H9 (cell line): Measurements from ENCODE around the gene CAPG. TPM values are rescaled to one million over a fixed set of nuclear protein-coding genes. Genes with fewer than 3 reads are reported as not detected.

ENCODE experiments used
- DNase-seq: peaks from one replicate; pipeline ENCODE4 v3.0.0-alpha.2; 2017
- H2AFZ ChIP-seq: one replicate; pipeline ENCODE4 v1.6.1; 2013; ENCODE audit warnings: mild to moderate bottlenecking, low read length, control low read depth, moderate library complexity
- H2AK5ac ChIP-seq: 2 replicates; pipeline ENCODE4 v1.6.1; 2013; ENCODE audit warnings: low read length, control low read depth, mixed read lengths; ENCODE audit not compliant: insufficient read length
- H2BK120ac ChIP-seq: one replicate; pipeline ENCODE4 v1.6.1; 2013; ENCODE audit warnings: low read depth, mild to moderate bottlenecking, low read length, control low read depth, inconsistent platforms; ENCODE audit not compliant: poor library complexity, severe bottlenecking
- H2BK12ac ChIP-seq: 2 replicates; pipeline ENCODE4 v1.6.1; 2013; ENCODE audit warnings: low read length, control low read depth, mixed read lengths, low read depth; ENCODE audit not compliant: insufficient read length
- H2BK15ac ChIP-seq: 2 replicates; pipeline ENCODE4 v1.6.1; 2013; ENCODE audit warnings: low read depth, low read length, control low read depth
- H2BK20ac ChIP-seq: one replicate; pipeline ENCODE4 v1.6.1; 2013; ENCODE audit warnings: low read depth, mild to moderate bottlenecking, low read length, control low read depth, inconsistent platforms; ENCODE audit not compliant: poor library complexity, severe bottlenecking
- H2BK5ac ChIP-seq: 2 replicates; pipeline ENCODE4 v1.6.1; 2013; ENCODE audit warnings: low read length, control low read depth, mixed read lengths; ENCODE audit not compliant: insufficient read length
- H3K14ac ChIP-seq: 2 replicates; pipeline ENCODE4 v1.6.1; 2013; ENCODE audit warnings: low read length, control low read depth; ENCODE audit not compliant: insufficient read depth
- H3K18ac ChIP-seq: 2 replicates; pipeline ENCODE4 v1.6.1; 2013; ENCODE audit warnings: low read depth, mild to moderate bottlenecking, mixed read lengths, low read length, control low read depth; ENCODE audit not compliant: insufficient read length
- H3K23ac ChIP-seq: 2 replicates; pipeline ENCODE4 v1.6.1; 2013; ENCODE audit warnings: low read length, control low read depth, mixed read lengths, low read depth; ENCODE audit not compliant: insufficient read length
- H3K23me2 ChIP-seq: 2 replicates; pipeline ENCODE4 v1.6.1; 2013; ENCODE audit warnings: low read depth, mild to moderate bottlenecking, mixed read lengths, low read length, control low read depth; ENCODE audit not compliant: insufficient read length, poor library complexity, severe bottlenecking
- H3K27ac ChIP-seq: 2 replicates; pipeline ENCODE4 v1.5.1; 2013; ENCODE audit warnings: low read length, control low read depth, mixed read lengths, low read depth; ENCODE audit not compliant: insufficient read length
- H3K27me3 ChIP-seq: 2 replicates; pipeline ENCODE4 v1.6.1; 2013; ENCODE audit warnings: low read length, control low read depth, inconsistent platforms; ENCODE audit not compliant: insufficient read depth
- H3K4ac ChIP-seq: 2 replicates; pipeline ENCODE4 v1.6.1; 2013; ENCODE audit warnings: low read depth, mild to moderate bottlenecking, control low read depth, inconsistent platforms, low read length, moderate library complexity
- H3K4me1 ChIP-seq: 2 replicates; pipeline ENCODE4 v1.6.1; 2013; ENCODE audit warnings: low read length, control low read depth, inconsistent platforms; ENCODE audit not compliant: insufficient read depth
- H3K4me2 ChIP-seq: 2 replicates; pipeline ENCODE4 v1.6.1; 2013; ENCODE audit warnings: low read length, control low read depth, mixed read lengths; ENCODE audit not compliant: insufficient read length, insufficient read depth
- H3K56ac ChIP-seq: 2 replicates; pipeline ENCODE4 v1.6.1; 2013; ENCODE audit warnings: low read depth, mild to moderate bottlenecking, mixed read lengths, low read length, control low read depth; ENCODE audit not compliant: insufficient read length
- H3K79me1 ChIP-seq: 2 replicates; pipeline ENCODE4 v1.6.1; 2013; ENCODE audit warnings: low read depth, mild to moderate bottlenecking, moderate library complexity, low read length, control low read depth, inconsistent platforms; ENCODE audit not compliant: insufficient read depth, poor library complexity, severe bottlenecking
- H3K79me2 ChIP-seq: 2 replicates; pipeline ENCODE4 v1.6.1; 2013; ENCODE audit warnings: low read length, control low read depth, inconsistent platforms; ENCODE audit not compliant: insufficient read depth
- H3K9ac ChIP-seq: 2 replicates; pipeline ENCODE4 v1.6.1; 2013; ENCODE audit warnings: low read length, control low read depth, mixed read lengths; ENCODE audit not compliant: insufficient read length; ENCODE audit errors: extremely low read depth
- H3K9me3 ChIP-seq: one replicate; pipeline ENCODE4 v1.6.1; 2013; ENCODE audit warnings: low read depth, low read length, inconsistent platforms; ENCODE audit not compliant: control insufficient read depth
- H3T11ph ChIP-seq: one replicate; pipeline ENCODE4 v1.6.1; 2013; ENCODE audit warnings: mild to moderate bottlenecking, low read length, control low read depth, inconsistent platforms
- H4K20me1 ChIP-seq: one replicate; pipeline ENCODE4 v1.6.1; 2013; ENCODE audit not compliant: control insufficient read depth, insufficient read length, insufficient read depth
- H4K5ac ChIP-seq: 2 replicates; pipeline ENCODE4 v1.6.1; 2013; ENCODE audit warnings: low read depth, mild to moderate bottlenecking, mixed read lengths, low read length, control low read depth; ENCODE audit not compliant: insufficient read length
- H4K8ac ChIP-seq: replicated peaks from 2 replicates; pipeline ENCODE4 v1.6.1; 2013; ENCODE audit warnings: low read length, control low read depth, mixed read lengths, low read depth; ENCODE audit not compliant: insufficient read length
- H4K91ac ChIP-seq: 2 replicates; pipeline ENCODE4 v1.6.1; 2013; ENCODE audit warnings: low read depth, mild to moderate bottlenecking, moderate library complexity, mixed read lengths, low read length, control low read depth; ENCODE audit not compliant: insufficient read length
- H3K27ac Mint-ChIP-seq, 3 experiments: 2 replicates in 2 of 3; 3 replicates in 1 of 3; pipeline ENCODE4 v1.8.0; 2020 to 2021; ENCODE audit warnings: mixed read lengths in 3 of 3, mild to moderate bottlenecking in 1 of 3, moderate library complexity in 1 of 3
- H3K27me3 Mint-ChIP-seq: 2 replicates; pipeline ENCODE4 v1.8.0; 2021; ENCODE audit warnings: low read depth, mild to moderate bottlenecking, moderate library complexity, mixed read lengths
- H3K36me3 Mint-ChIP-seq, 3 experiments: 2 replicates in 2 of 3; 3 replicates in 1 of 3; pipeline ENCODE4 v1.8.0; 2020 to 2021; ENCODE audit warnings: low read depth in 3 of 3, mixed read lengths in 3 of 3; ENCODE audit not compliant: insufficient read depth in 1 of 3
- H3K4me1 Mint-ChIP-seq, 2 experiments: 2 replicates each; pipeline ENCODE4 v1.8.0; 2020; ENCODE audit warnings: mixed read lengths in 2 of 2
- H3K4me3 Mint-ChIP-seq, 2 experiments: 2 replicates in 1 of 2; 3 replicates in 1 of 2; pipeline ENCODE4 v1.8.0; 2020 to 2021; ENCODE audit warnings: mild to moderate bottlenecking in 2 of 2, mixed read lengths in 2 of 2, moderate library complexity in 1 of 2
- H3K9me3 Mint-ChIP-seq, 2 experiments: 2 replicates in 1 of 2; 3 replicates in 1 of 2; pipeline ENCODE4 v1.8.0; 2020; ENCODE audit warnings: mild to moderate bottlenecking in 2 of 2, mixed read lengths in 2 of 2, moderate library complexity in 1 of 2
- WGBS: extraction: QIAGEN DNeasy Blood & Tissue Kit; methylation state at CpG from one replicate; pipeline ENCODE4 v1.1.7; 2013; ENCODE audit warnings: missing lambda C conversion rate, low lambda C conversion rate, mixed read lengths; ENCODE audit not compliant: insufficient read length; ENCODE audit errors: extremely low coverage; 5-methylcytosine and 5-hydroxymethylcytosine counted together
- total RNA-seq: library from RNA; stranded (reverse); gene quantifications from 2 replicates; pipeline ENCODE4 v1.2.1, GENCODE V29; 2021
- TF ChIP-seq, protein P1 (sequence below): fragments of 200-600 bp; sonication (generic); conservative IDR thresholded peaks from 3 replicates; pipeline ENCODE4 v1.8.0; 2021; ENCODE audit warnings: antibody characterized with exemption, mild to moderate bottlenecking

Gene CAPG
- total RNA-seq, 1 experiment from 2014 or later, result 72.8 TPM

DNA sequence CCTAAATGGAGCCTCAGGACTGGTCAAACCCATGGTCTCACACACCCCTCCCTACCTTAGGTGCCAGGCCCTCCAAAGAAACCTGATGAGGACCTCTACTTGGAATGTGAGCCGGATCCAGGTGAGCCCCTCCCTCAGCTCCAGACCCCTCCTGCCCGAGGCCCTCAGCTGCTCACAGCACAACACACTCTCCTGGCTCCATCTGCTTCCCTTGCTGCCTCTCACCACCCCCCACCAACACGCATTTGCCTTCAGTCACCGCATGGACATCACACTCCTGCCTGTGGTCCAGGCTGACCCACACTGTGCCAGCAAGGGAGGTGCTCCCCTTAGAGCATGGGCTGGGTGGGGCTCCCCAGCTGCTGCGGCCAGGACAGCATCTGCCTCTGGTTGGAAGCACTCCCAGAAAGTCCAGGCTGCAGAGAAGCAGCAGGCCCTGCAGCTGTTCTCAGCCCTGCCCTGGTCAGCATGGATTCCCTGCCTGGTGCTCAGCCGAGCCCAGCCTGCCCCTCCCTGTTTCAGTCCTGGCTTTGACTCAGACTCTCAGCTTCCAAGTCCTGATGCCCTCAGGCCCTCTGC lies 23.4 kb upstream of the CAPG start:
- Mint-ChIP-seq H3K27me3 (peaks cover 12% of the 10 kb centered on the region), H3K27ac (peak overlapping the region in 1 of 3 experiments; percentile 62; a peak in 1 of 7 replicates), H3K4me3 (no peak overlapping the region; a peak in 1 of 5 replicates), H3K9me3 (no peaks in the 10 kb centered on the region; a peak in 2 of 5 replicates), H3K36me3 (no peaks in the 10 kb centered on the region; a peak in 1 of 7 replicates), H3K4me1 (peaks cover 54 to 71% of the 10 kb centered on the region in 2 experiments)
- Histone ChIP-seq H3K9ac (peak overlapping the region; percentile 8), H3K9me3 (no peaks in the 10 kb centered on the region), H2BK120ac (no peak overlapping the region), H3K14ac (peak overlapping the region; percentile 62; the same call in 1 of the 2 replicates), H4K91ac (no peak overlapping the region), H3K4me2 (no peak overlapping the region), H2AK5ac (no peak overlapping the region), H3K23me2 (peaks cover 8% of the 10 kb centered on the region), H3K18ac (no peak overlapping the region), H2BK12ac (no peak overlapping the region), H2BK20ac (no peak overlapping the region), H3K79me2 (no peaks in the 10 kb centered on the region), H4K5ac (no peak overlapping the region), H3K27me3 (no peaks in the 10 kb centered on the region; the same call in 1 of the 2 replicates), H3T11ph (no peak overlapping the region), H2BK15ac (no peak overlapping the region), H3K23ac (no peak overlapping the region), H3K27ac (no peak overlapping the region), H3K79me1 (no peaks in the 10 kb centered on the region), H4K8ac (no peak overlapping the region), H4K20me1 (no peaks in the 10 kb centered on the region), H3K4ac (no peak overlapping the region), H3K4me1 (peaks cover 18% of the 10 kb centered on the region; the same call in 1 of the 2 replicates), H2AFZ (no peak overlapping the region), H3K56ac (no peak overlapping the region), H2BK5ac (no peak overlapping the region)
- no peak for DNase-seq
- WGBS, result no CpG with 5 or more reads among the region's 6 CpGs
- TF ChIP-seq, protein P1, sequence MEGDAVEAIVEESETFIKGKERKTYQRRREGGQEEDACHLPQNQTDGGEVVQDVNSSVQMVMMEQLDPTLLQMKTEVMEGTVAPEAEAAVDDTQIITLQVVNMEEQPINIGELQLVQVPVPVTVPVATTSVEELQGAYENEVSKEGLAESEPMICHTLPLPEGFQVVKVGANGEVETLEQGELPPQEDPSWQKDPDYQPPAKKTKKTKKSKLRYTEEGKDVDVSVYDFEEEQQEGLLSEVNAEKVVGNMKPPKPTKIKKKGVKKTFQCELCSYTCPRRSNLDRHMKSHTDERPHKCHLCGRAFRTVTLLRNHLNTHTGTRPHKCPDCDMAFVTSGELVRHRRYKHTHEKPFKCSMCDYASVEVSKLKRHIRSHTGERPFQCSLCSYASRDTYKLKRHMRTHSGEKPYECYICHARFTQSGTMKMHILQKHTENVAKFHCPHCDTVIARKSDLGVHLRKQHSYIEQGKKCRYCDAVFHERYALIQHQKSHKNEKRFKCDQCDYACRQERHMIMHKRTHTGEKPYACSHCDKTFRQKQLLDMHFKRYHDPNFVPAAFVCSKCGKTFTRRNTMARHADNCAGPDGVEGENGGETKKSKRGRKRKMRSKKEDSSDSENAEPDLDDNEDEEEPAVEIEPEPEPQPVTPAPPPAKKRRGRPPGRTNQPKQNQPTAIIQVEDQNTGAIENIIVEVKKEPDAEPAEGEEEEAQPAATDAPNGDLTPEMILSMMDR, result no peak
